Umbilical cord (tissue), 2 donors: ENCODE results near the gene POLR2C. TPM values are rescaled to one million over a fixed set of nuclear protein-coding genes. Genes with fewer than 3 reads are reported as not detected.

ENCODE experiments used
- DNase-seq: peaks from one replicate; pipeline ENCODE4 v3.0.0-alpha.2; 2015; ENCODE audit warnings: low spot score
- total RNA-seq: library from RNA; depleted of rRNA; stranded (reverse); fragments of >200 nt; gene quantifications from one replicate; pipeline ENCODE4 v1.2.3, GENCODE V29; 2014; ENCODE audit warnings: low replicate concordance; ENCODE audit not compliant: insufficient read depth

The POLR2C gene
- total RNA-seq, 1 donor from 2014 or later: 67.2 TPM

- no peak for DNase-seq
These were observed 56.4 kb downstream of the POLR2C start for GRCh38 chr16:57518922-57519321.

GRCh38 chr16:57519796-57520360 is 57.4 kb downstream of the POLR2C start:
- DNase-seq: peak; percentile 78

Other genes starting within 250 kb of the POLR2C start
- gene ARL2BP, start 217.4 kb upstream of the POLR2C start, total RNA-seq: 59.2 TPM
- 0.24 TPM for gene PLLP, start 178.0 kb upstream of the POLR2C start, total RNA-seq
- 1.4 TPM for gene CCL22, start 103.9 kb upstream of the POLR2C start, total RNA-seq
- 1.2 TPM for gene CX3CL1, start 90.2 kb upstream of the POLR2C start, total RNA-seq
- not detected for gene CCL17, start 57.9 kb upstream of the POLR2C start, total RNA-seq
- gene CIAPIN1, start 15.3 kb upstream of the POLR2C start, total RNA-seq: 26.0 TPM
- 25.3 TPM for gene COQ9, start 15.2 kb upstream of the POLR2C start, total RNA-seq
- 22.4 TPM for gene DOK4, start 23.8 kb downstream of the POLR2C start, total RNA-seq
- 13.5 TPM for gene CCDC102A, start 73.9 kb downstream of the POLR2C start, total RNA-seq
- gene ADGRG5, start 80.0 kb downstream of the POLR2C start, total RNA-seq: 1.2 TPM
- 8.9 TPM for gene ADGRG1, start 166.0 kb downstream of the POLR2C start, total RNA-seq
- gene ADGRG3, start 205.6 kb downstream of the POLR2C start, total RNA-seq: not detected
- 0.96 TPM for gene DRC7, start 232.1 kb downstream of the POLR2C start, total RNA-seq